ENCODE results near the gene INSM1.
"Not testable (repeated sequence)": the region's sequence is repeated elsewhere in the genome, so short reads cannot be mapped to it uniquely, and the experiment has no call there.

Gene INSM1

GRCh38 chr20:20367575-20368417 lies at the start of gene INSM1:
TSS of gene INSM1 (plus strand) at chr20:20368104. CDS start at chr20:20368268, 164 bp downstream.
- DNase-seq (ENCODE audit: low read depth in 3 of 3) = no peak

- no peak for DNase-seq (ENCODE audit: low read depth in 3 of 3)
Measured at GRCh38 chr20:20318365-20319161, 49.3 kb upstream of the INSM1 start.

- no peak for DNase-seq (ENCODE audit: low read depth in 3 of 3)
Measured at GRCh38 chr20:20321134-20321533, 46.8 kb upstream of the INSM1 start.

- no peak for DNase-seq (ENCODE audit: low read depth in 3 of 3)
Measured at GRCh38 chr20:20321917-20322316, 46.0 kb upstream of the INSM1 start.

GRCh38 chr20:20322912-20323311 lies 45.0 kb upstream of the INSM1 start:
- DNase-seq (ENCODE audit: low read depth in 3 of 3) = no peak

GRCh38 chr20:20327746-20328145 lies 40.2 kb upstream of the INSM1 start:
- no peak for DNase-seq (ENCODE audit: low read depth in 3 of 3)

GRCh38 chr20:20329564-20329963 lies 38.3 kb upstream of the INSM1 start:
- no peak for DNase-seq (ENCODE audit: low read depth in 3 of 3)

- DNase-seq (ENCODE audit: low read depth in 3 of 3) = no peak
Measured at GRCh38 chr20:20331156-20331555, 36.7 kb upstream of the INSM1 start.

GRCh38 chr20:20331817-20332216 lies 36.1 kb upstream of the INSM1 start:
- no peak for DNase-seq (ENCODE audit: low read depth in 3 of 3)

GRCh38 chr20:20333866-20334265 lies 34.0 kb upstream of the INSM1 start:
- DNase-seq (ENCODE audit: low read depth in 3 of 3) = no peak

GRCh38 chr20:20334489-20334888 lies 33.4 kb upstream of the INSM1 start:
- no peak for DNase-seq (ENCODE audit: low read depth in 3 of 3)

GRCh38 chr20:20338133-20338730 lies 29.7 kb upstream of the INSM1 start:
- DNase-seq (ENCODE audit: low read depth in 3 of 3) = no peak

- DNase-seq (ENCODE audit: low read depth in 3 of 3) = no peak
Measured at GRCh38 chr20:20340443-20340842, 27.5 kb upstream of the INSM1 start.

- DNase-seq (ENCODE audit: low read depth in 3 of 3) = no peak
Measured at GRCh38 chr20:20341371-20341770, 26.5 kb upstream of the INSM1 start.

- DNase-seq (ENCODE audit: low read depth in 3 of 3) = no peak
Measured at GRCh38 chr20:20342066-20342465, 25.8 kb upstream of the INSM1 start.

GRCh38 chr20:20343932-20344331 lies 24.0 kb upstream of the INSM1 start:
- no peak for DNase-seq (ENCODE audit: low read depth in 3 of 3)

- DNase-seq (ENCODE audit: low read depth in 3 of 3) = no peak
Measured at GRCh38 chr20:20344476-20344875, 23.4 kb upstream of the INSM1 start.

- no peak for DNase-seq (ENCODE audit: low read depth in 3 of 3)
Measured at GRCh38 chr20:20353576-20353975, 14.3 kb upstream of the INSM1 start.

- DNase-seq (ENCODE audit: low read depth in 3 of 3) = not testable (repeated sequence)
Measured at GRCh38 chr20:20355503-20355902, 12.4 kb upstream of the INSM1 start.

GRCh38 chr20:20358801-20359200 lies 9.1 kb upstream of the INSM1 start:
- no peak for DNase-seq (ENCODE audit: low read depth in 3 of 3)

GRCh38 chr20:20359628-20360027 lies 8.3 kb upstream of the INSM1 start:
- DNase-seq (ENCODE audit: low read depth in 3 of 3) = no peak

- no peak for DNase-seq (ENCODE audit: low read depth in 3 of 3)
Measured at GRCh38 chr20:20360464-20360863, 7.4 kb upstream of the INSM1 start.
